Measurements from ENCODE around the gene DHX40.
A peak's percentile ranks its signal among the peaks of the same experiment; 100 is the strongest.
"Not testable (repeated sequence)": the region's sequence is repeated elsewhere in the genome, so short reads cannot be mapped to it uniquely, and the experiment has no call there.

The DHX40 gene

DNA sequence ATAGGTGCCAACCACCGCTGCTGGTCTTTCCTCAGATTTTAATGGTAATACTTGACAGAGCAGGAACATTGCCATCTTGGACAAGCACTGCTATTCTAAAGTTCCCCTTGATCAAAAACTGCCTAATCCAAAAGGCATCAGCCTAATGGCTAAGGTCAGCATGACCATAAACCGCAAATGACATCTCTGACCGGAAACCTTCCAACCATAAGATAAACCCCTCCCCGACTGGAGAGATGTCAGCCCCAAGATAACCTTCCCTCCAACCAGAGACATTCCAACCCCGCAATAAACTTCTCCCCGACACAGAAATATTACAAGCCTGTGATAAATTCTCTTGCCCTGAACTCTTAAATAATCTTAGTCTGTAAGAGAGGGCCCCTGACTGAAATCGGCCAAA, 7.4 kb upstream of the DHX40 start:
- no peak overlapping the region for H3K4me3 ChIP-seq
- no peak for TF ChIP-seq Cebpa-rat (IDR thresholded peaks at IDR 0.05)
- no peaks in the 10 kb centered on the region for H3K36me3 ChIP-seq
- no peaks in the 10 kb centered on the region for H4K20me1 ChIP-seq
- H3K4me1 ChIP-seq, result no peaks in the 10 kb centered on the region
- H3K27ac ChIP-seq, result no peak overlapping the region
- no peaks in the 10 kb centered on the region for H3K9me3 ChIP-seq
- H3K4me2 ChIP-seq, result no peak overlapping the region
- no peaks in the 10 kb centered on the region for H3K27me3 ChIP-seq
- no peak overlapping the region for H3K9ac ChIP-seq

DNA sequence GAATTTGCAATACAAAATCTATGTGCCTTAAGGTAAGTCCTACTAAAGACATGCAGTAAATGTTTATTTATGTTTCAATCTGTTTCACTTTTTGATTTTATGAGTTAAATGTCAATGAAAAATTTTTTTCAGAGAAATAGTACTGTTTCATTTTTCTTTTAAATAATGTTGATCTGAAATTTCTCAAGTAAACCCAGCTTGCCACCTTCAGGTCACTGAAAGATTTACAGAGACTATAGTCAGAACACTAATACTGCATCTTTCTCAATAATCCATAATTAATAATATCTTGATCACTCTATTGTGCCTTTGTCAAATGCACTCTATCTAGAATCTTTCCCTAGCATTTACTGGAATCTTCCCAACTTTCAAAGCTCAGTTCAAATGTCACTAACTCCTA, 6.5 kb upstream of the DHX40 start:
- no peak for TF ChIP-seq Cebpa-rat (IDR thresholded peaks at IDR 0.05)

DNA sequence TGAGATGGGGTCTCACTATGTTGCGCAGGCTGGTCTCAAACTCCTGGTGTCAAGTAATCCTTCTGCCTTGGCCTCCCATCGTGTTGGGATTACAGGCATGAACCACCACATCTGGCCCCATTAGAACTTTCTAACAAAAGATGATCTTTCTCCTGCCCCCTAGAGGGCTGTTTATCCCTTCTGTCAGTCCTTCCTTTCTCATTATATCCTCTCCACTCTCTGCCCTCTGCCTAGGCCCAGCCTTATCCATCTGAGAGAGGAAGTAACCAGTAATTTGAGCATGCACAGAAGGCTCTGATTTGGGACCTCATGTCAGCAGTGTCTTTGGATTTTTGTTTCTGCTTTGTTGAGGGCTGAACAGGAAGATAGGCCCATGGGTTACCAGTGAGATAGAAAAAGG, 4.4 kb upstream of the DHX40 start:
- Histone ChIP-seq H3K27me3 (no peaks in the 10 kb centered on the region), H3K27ac (no peak overlapping the region), H3K4me1 (peaks cover 4% of the 10 kb centered on the region; the same call in 1 of the 2 replicates), H3K36me3 (no peaks in the 10 kb centered on the region), H3K4me3 (no peak overlapping the region), H3K4me2 (no peak overlapping the region), H3K9me3 (no peaks in the 10 kb centered on the region), H4K20me1 (no peaks in the 10 kb centered on the region), H3K9ac (no peak overlapping the region)
- no peak for TF ChIP-seq Cebpa-rat (IDR thresholded peaks at IDR 0.05)

More for the DNA sequence above, 6.5 kb upstream of the DHX40 start:
- H3K4me3 ChIP-seq, result no peak overlapping the region
- no peak overlapping the region for H3K4me2 ChIP-seq
- H3K27me3 ChIP-seq, result no peaks in the 10 kb centered on the region
- H3K27ac ChIP-seq, result no peak overlapping the region
- H3K36me3 ChIP-seq, result no peaks in the 10 kb centered on the region
- H3K4me1 ChIP-seq, result no peaks in the 10 kb centered on the region
- no peak overlapping the region for H3K9ac ChIP-seq
- no peaks in the 10 kb centered on the region for H3K9me3 ChIP-seq
- no peaks in the 10 kb centered on the region for H4K20me1 ChIP-seq

DNA sequence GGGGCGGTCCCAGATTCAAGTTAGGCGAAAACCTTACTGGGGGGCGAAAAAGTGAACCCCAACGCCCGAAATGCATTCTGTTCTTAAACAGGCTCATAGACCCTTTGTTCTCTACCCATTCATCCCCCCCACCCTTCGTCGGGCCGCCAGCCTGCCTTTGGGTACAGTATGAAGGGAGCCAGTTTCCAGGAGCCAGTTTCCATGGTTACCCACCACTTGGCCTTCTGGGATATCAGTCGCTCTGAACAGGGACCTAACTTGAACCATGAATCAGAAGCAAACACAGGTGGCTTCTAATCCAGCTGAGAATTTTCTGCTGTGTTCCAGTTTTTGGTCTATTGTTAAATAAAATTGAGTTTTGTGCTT, 532 bp downstream of the DHX40 start:
- Histone ChIP-seq H3K4me2 (peak overlapping the region; percentile 68), H3K9ac (peak overlapping the region; percentile 86), H3K4me3 (peak overlapping the region; percentile 99), H3K27me3 (no peaks in the 10 kb centered on the region), H3K27ac (peak overlapping the region; percentile 82), H3K9me3 (no peaks in the 10 kb centered on the region), H4K20me1 (no peaks in the 10 kb centered on the region), H3K36me3 (peaks cover 22% of the 10 kb centered on the region), H3K4me1 (peaks cover 18% of the 10 kb centered on the region)
- no peak for TF ChIP-seq Cebpa-rat (IDR thresholded peaks at IDR 0.05)

DNA sequence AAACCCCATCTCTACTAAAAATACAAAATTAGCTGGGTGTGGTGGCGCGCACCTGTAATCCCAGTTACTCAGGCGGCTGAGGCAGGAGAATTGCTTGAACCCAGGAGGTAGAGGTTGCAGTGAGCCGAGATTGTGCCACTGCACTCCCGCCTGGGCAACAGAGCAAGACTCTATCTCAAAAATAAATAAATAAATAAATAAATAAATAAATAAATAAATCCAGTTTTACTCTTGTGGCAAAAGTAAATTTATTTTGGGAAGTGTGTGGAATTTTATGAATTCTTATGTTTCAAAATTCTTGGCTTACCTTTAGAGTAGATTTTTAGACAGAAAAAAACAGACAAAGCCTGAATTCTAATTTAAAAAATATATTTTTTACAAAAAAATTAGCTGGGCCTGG, 3.7 kb downstream of the DHX40 start:
- not testable (repeated sequence) for H3K4me3 ChIP-seq, H3K27me3 ChIP-seq, H3K27ac ChIP-seq, H3K9me3 ChIP-seq, H4K20me1 ChIP-seq, H3K9ac ChIP-seq, H3K4me2 ChIP-seq
- peaks cover 18% of the 10 kb centered on the region for H3K4me1 ChIP-seq
- H3K36me3 ChIP-seq, result peaks cover 46% of the 10 kb centered on the region

DNA sequence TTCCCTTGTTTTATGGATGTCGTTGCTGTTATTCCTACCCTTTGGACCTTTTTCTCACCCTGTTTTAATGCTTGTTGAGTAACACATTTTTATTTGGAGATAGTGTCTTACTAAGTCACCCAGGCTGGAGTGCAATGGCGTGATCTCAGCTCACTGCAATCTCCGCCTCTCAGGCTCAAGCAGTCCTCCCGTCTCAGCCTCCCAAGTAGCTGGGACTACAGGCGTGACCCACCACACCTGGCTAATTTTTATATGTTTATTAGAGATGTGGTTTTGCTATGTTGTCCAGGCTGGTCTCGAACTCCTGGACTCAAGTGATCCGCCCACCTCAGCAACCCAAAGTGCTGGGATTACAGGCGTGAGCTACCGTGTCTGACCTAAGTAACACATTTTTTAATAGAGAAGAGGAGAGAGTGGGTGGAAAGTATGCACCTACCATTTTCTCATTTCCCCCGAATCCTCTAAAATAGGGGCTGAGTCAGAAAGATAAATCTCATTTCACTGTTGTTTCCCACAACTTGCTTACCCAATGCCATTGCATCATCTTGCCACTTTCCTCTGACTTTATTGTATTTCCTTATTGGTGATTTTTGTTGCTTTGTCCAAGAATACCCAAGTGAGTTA, 7.0 kb downstream of the DHX40 start:
- no peak for TF ChIP-seq Cebpa-rat (IDR thresholded peaks at IDR 0.05)
- H3K27me3 ChIP-seq, result no peaks in the 10 kb centered on the region
- H3K36me3 ChIP-seq, result peaks cover 48% of the 10 kb centered on the region
- H3K4me1 ChIP-seq, result 0 out of 2 replicates have a peak, but pooled peaks cover under 1% of the 10 kb centered on the region
- H4K20me1 ChIP-seq, result 0 out of 2 replicates have a peak, but pooled peaks cover 5% of the 10 kb centered on the region
- H3K4me3 ChIP-seq, result no peak overlapping the region
- H3K9ac ChIP-seq, result no peak overlapping the region
- no peaks in the 10 kb centered on the region for H3K9me3 ChIP-seq
- H3K4me2 ChIP-seq, result no peak overlapping the region
- no peak overlapping the region for H3K27ac ChIP-seq

DNA sequence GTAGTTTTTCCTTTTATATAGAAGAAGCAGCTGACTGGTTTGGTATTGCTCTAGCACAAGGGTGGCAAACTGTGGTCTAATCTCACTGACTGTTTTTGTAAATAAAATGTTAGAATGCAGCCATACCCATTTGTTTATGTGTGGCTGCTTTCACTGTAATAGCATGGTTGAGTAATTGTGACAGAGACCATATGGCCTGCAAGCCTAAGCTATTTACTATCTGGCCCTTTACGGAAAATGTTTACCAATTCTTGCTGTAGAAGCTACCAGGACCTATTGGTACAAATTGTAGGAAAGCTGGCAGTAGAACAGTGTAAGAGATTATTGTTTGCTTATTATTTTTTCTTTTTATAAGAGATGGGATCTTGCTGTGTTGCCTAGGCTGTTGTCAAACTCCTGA, 18.8 kb downstream of the DHX40 start:
- not testable (repeated sequence) for H4K20me1 ChIP-seq, H3K4me1 ChIP-seq, H3K4me3 ChIP-seq, H3K27ac ChIP-seq, H3K4me2 ChIP-seq, H3K36me3 ChIP-seq, H3K9me3 ChIP-seq, H3K27me3 ChIP-seq, H3K9ac ChIP-seq

DNA sequence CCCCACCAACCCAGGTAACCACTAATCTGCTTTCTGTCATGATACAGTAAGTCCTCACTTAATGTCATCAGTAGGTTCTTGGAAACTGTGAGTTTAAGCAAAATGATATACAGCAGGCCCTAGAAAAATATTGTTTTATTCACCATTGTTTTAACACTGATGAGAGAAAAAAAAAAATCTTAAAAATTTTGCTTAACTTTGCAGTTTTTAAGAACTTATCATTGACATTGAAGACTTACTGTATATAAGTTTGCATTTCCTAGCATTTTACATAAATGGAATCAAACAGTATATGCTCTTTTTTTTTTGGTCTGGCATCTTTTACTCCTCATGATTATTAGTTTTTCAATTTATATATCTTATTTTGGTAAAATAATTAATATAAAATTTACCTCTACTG, 34.8 kb downstream of the DHX40 start:
- Histone ChIP-seq H3K9ac (no peak overlapping the region), H3K27ac (no peak overlapping the region), H3K36me3 (peaks cover 51% of the 10 kb centered on the region), H3K4me3 (no peak overlapping the region), H3K27me3 (no peaks in the 10 kb centered on the region), H3K4me1 (no peaks in the 10 kb centered on the region), H4K20me1 (no peaks in the 10 kb centered on the region), H3K4me2 (no peak overlapping the region), H3K9me3 (no peaks in the 10 kb centered on the region)
- no peak for TF ChIP-seq Cebpa-rat (IDR thresholded peaks at IDR 0.05)

DNA sequence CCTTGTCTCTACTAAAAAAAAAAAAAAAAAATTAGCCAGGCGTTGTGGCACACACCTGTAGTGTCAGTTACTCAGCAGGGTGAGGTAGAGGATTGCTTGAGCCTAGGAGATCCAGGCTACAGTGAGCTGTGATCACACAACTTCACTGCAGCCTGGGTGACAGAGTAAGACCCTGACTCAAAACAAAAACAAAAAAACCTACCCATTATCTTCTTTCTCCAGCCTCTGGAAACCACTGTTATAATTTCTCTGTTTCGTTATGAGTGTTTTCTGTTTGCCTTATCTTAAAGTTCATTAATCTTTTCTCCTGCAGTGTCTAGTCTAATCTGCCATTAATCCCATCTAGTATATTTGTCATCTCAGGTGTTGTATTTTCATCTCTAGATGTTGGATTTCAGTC, 35.7 kb downstream of the DHX40 start:
- no peaks in the 10 kb centered on the region for H3K4me1 ChIP-seq
- H3K27ac ChIP-seq, result no peak overlapping the region
- no peak overlapping the region for H3K9ac ChIP-seq
- no peak overlapping the region for H3K4me3 ChIP-seq
- TF ChIP-seq Cebpa-rat (IDR thresholded peaks at IDR 0.05), result no peak
- H3K27me3 ChIP-seq, result no peaks in the 10 kb centered on the region
- H4K20me1 ChIP-seq, result no peaks in the 10 kb centered on the region
- H3K36me3 ChIP-seq, result peaks cover 61% of the 10 kb centered on the region
- H3K9me3 ChIP-seq, result no peaks in the 10 kb centered on the region
- H3K4me2 ChIP-seq, result no peak overlapping the region

DNA sequence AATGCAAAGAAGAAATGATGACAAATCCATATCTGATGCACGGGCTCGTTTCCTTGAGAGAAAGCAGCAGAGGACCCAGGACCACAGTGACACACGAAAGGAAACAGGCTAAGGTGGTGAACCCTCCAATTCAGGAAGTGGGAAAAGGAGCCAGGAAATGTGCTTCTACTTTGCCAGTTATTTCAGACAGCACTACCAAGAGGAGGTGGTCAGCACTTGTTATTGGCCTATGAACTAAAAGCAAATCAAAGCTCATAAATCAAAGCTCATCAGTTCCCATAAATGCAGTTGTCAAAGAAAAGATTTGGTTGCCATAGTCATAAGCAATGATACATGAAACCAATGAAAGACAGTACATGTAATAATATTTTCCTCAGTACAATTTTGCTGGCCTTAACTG, 41.7 kb downstream of the DHX40 start:
- Histone ChIP-seq H3K27me3 (no peaks in the 10 kb centered on the region), H3K4me3 (no peak overlapping the region), H3K9ac (no peak overlapping the region), H3K4me2 (no peak overlapping the region), H3K27ac (no peak overlapping the region), H3K36me3 (peaks cover 87% of the 10 kb centered on the region), H3K9me3 (no peaks in the 10 kb centered on the region), H4K20me1 (no peaks in the 10 kb centered on the region), H3K4me1 (no peaks in the 10 kb centered on the region)
- no peak for TF ChIP-seq Cebpa-rat (IDR thresholded peaks at IDR 0.05)

DNA sequence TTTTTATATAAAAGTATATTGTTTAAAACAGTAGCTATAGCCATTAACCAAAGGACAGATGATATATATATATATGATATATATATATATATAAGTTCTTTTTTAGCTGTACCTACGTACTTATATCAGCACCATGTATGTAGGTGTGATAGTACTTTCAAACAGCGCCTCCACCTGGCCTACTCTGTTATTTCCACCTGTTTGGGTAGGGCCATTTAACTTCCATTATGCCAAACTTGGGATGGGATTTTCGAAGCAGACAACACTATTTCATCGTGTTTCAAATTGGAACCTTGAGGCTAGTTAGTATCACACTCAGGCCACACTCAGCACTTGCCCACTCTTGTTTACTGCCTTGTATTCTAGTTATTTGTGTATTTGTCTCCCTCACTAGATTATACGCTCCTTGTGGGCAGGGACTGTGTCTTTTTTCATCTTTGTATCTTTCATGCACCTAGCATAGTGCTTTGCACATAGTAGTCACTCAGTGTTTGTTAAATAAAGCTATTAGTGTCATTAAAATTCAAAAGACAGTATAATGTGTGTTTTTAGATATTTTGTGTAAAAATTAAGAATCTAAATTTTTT, 42.5 kb downstream of the DHX40 start:
- H4K20me1 ChIP-seq, result no peaks in the 10 kb centered on the region
- TF ChIP-seq Cebpa-rat (IDR thresholded peaks at IDR 0.05), result no peak
- no peaks in the 10 kb centered on the region for H3K27me3 ChIP-seq
- H3K9ac ChIP-seq, result no peak overlapping the region
- peaks cover 84% of the 10 kb centered on the region for H3K36me3 ChIP-seq
- no peak overlapping the region for H3K4me2 ChIP-seq
- H3K27ac ChIP-seq, result no peak overlapping the region
- H3K9me3 ChIP-seq, result no peaks in the 10 kb centered on the region
- no peak overlapping the region for H3K4me3 ChIP-seq
- H3K4me1 ChIP-seq, result no peaks in the 10 kb centered on the region

All from BLaER1 (cell line).